Measurements from ENCODE around the gene PSMA2.

PSMA2 gene

GRCh38 chr7:42976371-42976770 is 44.4 kb upstream of the PSMA2 start:
- H3K27me3 ChIP-seq (ENCODE audit: insufficient read depth, low read length, poor library complexity): no peaks in the 10 kb centered on the region
- H3K4me3 ChIP-seq (ENCODE audit: low read length): no peak overlapping the region
- no CpG with 5 or more reads among the region's 3 CpGs for WGBS (ENCODE audit: extremely low coverage, insufficient coverage, low lambda C conversion rate)
- H3K79me2 ChIP-seq (ENCODE audit: control insufficient read depth, insufficient read depth, low read length): no peaks in the 10 kb centered on the region
- H2BK120ac ChIP-seq (ENCODE audit: low read depth, low read length): no peak overlapping the region
- no peak overlapping the region for H3K4ac ChIP-seq (ENCODE audit: low read depth, low read length)
- no peak overlapping the region for H3K18ac ChIP-seq (ENCODE audit: low read length)
- H3K36me3 ChIP-seq (ENCODE audit: control insufficient read depth, insufficient read depth, low read length): no peaks in the 10 kb centered on the region
- no peak overlapping the region for H3K56ac ChIP-seq (ENCODE audit: low read length)
- no peak for DNase-seq
- H3K79me1 ChIP-seq (ENCODE audit: low read length): no peaks in the 10 kb centered on the region
- no peak overlapping the region for H2BK15ac ChIP-seq (replicated peaks; ENCODE audit: low read depth)
- no peak overlapping the region for H4K5ac ChIP-seq (ENCODE audit: low read length)
- no peak overlapping the region for H4K8ac ChIP-seq (ENCODE audit: low read depth, low read length)
- peak overlapping the region; percentile 29 for H2AK5ac ChIP-seq (ENCODE audit: low read length)
- no peak overlapping the region for H3K9ac ChIP-seq (ENCODE audit: low read length)
- H2BK5ac ChIP-seq (ENCODE audit: low read length): no peak overlapping the region
- H3K4me2 ChIP-seq (ENCODE audit: low read length): no peak overlapping the region
- H3K23ac ChIP-seq (ENCODE audit: low read length): no peak overlapping the region
- no peaks in the 10 kb centered on the region for H3K4me1 ChIP-seq (ENCODE audit: control insufficient read depth, low read depth, low read length)
- no peak overlapping the region for H3K27ac ChIP-seq (ENCODE audit: low read depth, low read length)

- no peaks in the 10 kb centered on the region for H3K79me1 ChIP-seq (ENCODE audit: low read length)
- WGBS (ENCODE audit: extremely low coverage, insufficient coverage, low lambda C conversion rate): no CpG with 5 or more reads among the region's 5 CpGs
- H3K23ac ChIP-seq (ENCODE audit: low read length): no peak overlapping the region
- peak overlapping the region; percentile 7 for H3K4ac ChIP-seq (ENCODE audit: low read depth, low read length)
- H3K9ac ChIP-seq (ENCODE audit: low read length): no peak overlapping the region
- H4K8ac ChIP-seq (ENCODE audit: low read depth, low read length): no peak overlapping the region
- H3K27me3 ChIP-seq (ENCODE audit: insufficient read depth, low read length, poor library complexity): no peaks in the 10 kb centered on the region
- no peak overlapping the region for H4K5ac ChIP-seq (ENCODE audit: low read length)
- H2BK120ac ChIP-seq (ENCODE audit: low read depth, low read length): no peak overlapping the region
- DNase-seq: peak; percentile 26
- H3K4me2 ChIP-seq (ENCODE audit: low read length): no peak overlapping the region
- no peak overlapping the region for H3K56ac ChIP-seq (ENCODE audit: low read length)
- H3K4me3 ChIP-seq (ENCODE audit: low read length): no peak overlapping the region
- no peaks in the 10 kb centered on the region for H3K36me3 ChIP-seq (ENCODE audit: control insufficient read depth, insufficient read depth, low read length)
- H2BK15ac ChIP-seq (replicated peaks; ENCODE audit: low read depth): no peak overlapping the region
- H2BK5ac ChIP-seq (ENCODE audit: low read length): no peak overlapping the region
- no peak overlapping the region for H2AK5ac ChIP-seq (ENCODE audit: low read length)
- H3K4me1 ChIP-seq (ENCODE audit: control insufficient read depth, low read depth, low read length): no peaks in the 10 kb centered on the region
- H3K79me2 ChIP-seq (ENCODE audit: control insufficient read depth, insufficient read depth, low read length): no peaks in the 10 kb centered on the region
- no peak overlapping the region for H3K27ac ChIP-seq (ENCODE audit: low read depth, low read length)
- no peak overlapping the region for H3K18ac ChIP-seq (ENCODE audit: low read length)
Measured at GRCh38 chr7:42972699-42973500, 40.9 kb upstream of the PSMA2 start.

- Histone ChIP-seq H3K4me3 (ENCODE audit: low read length) (no peak overlapping the region), H3K4ac (ENCODE audit: low read depth, low read length) (no peak overlapping the region), H3K36me3 (ENCODE audit: control insufficient read depth, insufficient read depth, low read length) (no peaks in the 10 kb centered on the region)
Measured at GRCh38 chr7:42967391-42967790, 35.4 kb upstream of the PSMA2 start.

GRCh38 chr7:42964849-42965805 is 33.2 kb upstream of the PSMA2 start:
- Histone ChIP-seq H2BK15ac (replicated peaks; ENCODE audit: low read depth) (peak overlapping the region; percentile 99), H3K4me2 (ENCODE audit: low read length) (no peak overlapping the region), H3K36me3 (ENCODE audit: control insufficient read depth, insufficient read depth, low read length) (no peaks in the 10 kb centered on the region), H2BK5ac (ENCODE audit: low read length) (peak overlapping the region; percentile 99), H4K8ac (ENCODE audit: low read depth, low read length) (no peak overlapping the region), H3K4me3 (ENCODE audit: low read length) (no peak overlapping the region), H3K4ac (ENCODE audit: low read depth, low read length) (peak overlapping the region; percentile 98), H3K4me1 (ENCODE audit: control insufficient read depth, low read depth, low read length) (peaks cover 8% of the 10 kb centered on the region), H2BK120ac (ENCODE audit: low read depth, low read length) (peak overlapping the region; percentile 98), H3K18ac (ENCODE audit: low read length) (peak overlapping the region; percentile 99), H3K56ac (ENCODE audit: low read length) (peak overlapping the region; percentile 83), H3K79me1 (ENCODE audit: low read length) (no peaks in the 10 kb centered on the region), H4K5ac (ENCODE audit: low read length) (peak overlapping the region; percentile 50), H3K79me2 (ENCODE audit: control insufficient read depth, insufficient read depth, low read length) (no peaks in the 10 kb centered on the region), H3K27ac (ENCODE audit: low read depth, low read length) (peak overlapping the region; percentile 91), H3K23ac (ENCODE audit: low read length) (peak overlapping the region; percentile 48), H3K9ac (ENCODE audit: low read length) (peak overlapping the region; percentile 61), H2AK5ac (ENCODE audit: low read length) (peak overlapping the region; percentile 80), H3K27me3 (ENCODE audit: insufficient read depth, low read length, poor library complexity) (no peaks in the 10 kb centered on the region)
- no CpG with 5 or more reads among the region's 6 CpGs for WGBS (ENCODE audit: extremely low coverage, insufficient coverage, low lambda C conversion rate)
- peak; percentile 96 for DNase-seq

More at GRCh38 chr7:42967391-42967790, 35.4 kb upstream of the PSMA2 start:
- H3K9ac ChIP-seq (ENCODE audit: low read length): no peak overlapping the region
- no peak overlapping the region for H3K4me2 ChIP-seq (ENCODE audit: low read length)
- no peak overlapping the region for H3K23ac ChIP-seq (ENCODE audit: low read length)
- H3K18ac ChIP-seq (ENCODE audit: low read length): no peak overlapping the region
- no peak overlapping the region for H2BK15ac ChIP-seq (replicated peaks; ENCODE audit: low read depth)
- no peak overlapping the region for H3K27ac ChIP-seq (ENCODE audit: low read depth, low read length)
- H2AK5ac ChIP-seq (ENCODE audit: low read length): no peak overlapping the region
- H3K79me2 ChIP-seq (ENCODE audit: control insufficient read depth, insufficient read depth, low read length): no peaks in the 10 kb centered on the region
- no peak overlapping the region for H4K5ac ChIP-seq (ENCODE audit: low read length)
- no peaks in the 10 kb centered on the region for H3K27me3 ChIP-seq (ENCODE audit: insufficient read depth, low read length, poor library complexity)
- H3K79me1 ChIP-seq (ENCODE audit: low read length): no peaks in the 10 kb centered on the region
- H2BK120ac ChIP-seq (ENCODE audit: low read depth, low read length): no peak overlapping the region
- no peak overlapping the region for H4K8ac ChIP-seq (ENCODE audit: low read depth, low read length)
- H3K56ac ChIP-seq (ENCODE audit: low read length): no peak overlapping the region
- H2BK5ac ChIP-seq (ENCODE audit: low read length): no peak overlapping the region
- WGBS (ENCODE audit: extremely low coverage, insufficient coverage, low lambda C conversion rate): no CpG with 5 or more reads among the region's 2 CpGs
- H3K4me1 ChIP-seq (ENCODE audit: control insufficient read depth, low read depth, low read length): peaks cover 8% of the 10 kb centered on the region
- DNase-seq: no peak

- Histone ChIP-seq H3K4ac (ENCODE audit: low read depth, low read length) (peak overlapping the region; percentile 98), H3K27ac (ENCODE audit: low read depth, low read length) (peak overlapping the region; percentile 91), H3K23ac (ENCODE audit: low read length) (peak overlapping the region; percentile 48), H3K79me1 (ENCODE audit: low read length) (no peaks in the 10 kb centered on the region), H3K27me3 (ENCODE audit: insufficient read depth, low read length, poor library complexity) (no peaks in the 10 kb centered on the region), H3K18ac (ENCODE audit: low read length) (peak overlapping the region; percentile 99), H3K4me1 (ENCODE audit: control insufficient read depth, low read depth, low read length) (peaks cover 8% of the 10 kb centered on the region), H4K8ac (ENCODE audit: low read depth, low read length) (no peak overlapping the region), H3K9ac (ENCODE audit: low read length) (peak overlapping the region; percentile 61), H3K79me2 (ENCODE audit: control insufficient read depth, insufficient read depth, low read length) (no peaks in the 10 kb centered on the region), H3K4me2 (ENCODE audit: low read length) (no peak overlapping the region), H2BK15ac (replicated peaks; ENCODE audit: low read depth) (peak overlapping the region; percentile 99), H2BK120ac (ENCODE audit: low read depth, low read length) (peak overlapping the region; percentile 96), H3K4me3 (ENCODE audit: low read length) (no peak overlapping the region), H3K56ac (ENCODE audit: low read length) (peak overlapping the region; percentile 81), H2AK5ac (ENCODE audit: low read length) (no peak overlapping the region), H3K36me3 (ENCODE audit: control insufficient read depth, insufficient read depth, low read length) (no peaks in the 10 kb centered on the region), H2BK5ac (ENCODE audit: low read length) (peak overlapping the region; percentile 99), H4K5ac (ENCODE audit: low read length) (peak overlapping the region; percentile 50)
- DNase-seq: peak; percentile 76
- WGBS (ENCODE audit: extremely low coverage, insufficient coverage, low lambda C conversion rate): no CpG with 5 or more reads among the region's 2 CpGs
Measured at GRCh38 chr7:42964293-42964692, 32.3 kb upstream of the PSMA2 start.

All from mesendoderm (in vitro differentiated cells).